ENCODE data around the gene SLC16A10.
"Not testable (repeated sequence)": the region's sequence is repeated elsewhere in the genome, so short reads cannot be mapped to it uniquely, and the experiment has no call there.

Gene SLC16A10

GRCh38 chr6:111134236-111134869 is 47.0 kb downstream of the SLC16A10 start:
- not testable (repeated sequence) for DNase-seq

- not testable (repeated sequence) for DNase-seq
Measured at GRCh38 chr6:111137489-111138093, 50.3 kb downstream of the SLC16A10 start.

GRCh38 chr6:111147440-111147839 is 60.1 kb downstream of the SLC16A10 start:
- DNase-seq = no peak

GRCh38 chr6:111148110-111148509 is 60.8 kb downstream of the SLC16A10 start:
- no peak for DNase-seq

- no peak for DNase-seq
Measured at GRCh38 chr6:111150577-111150976, 63.3 kb downstream of the SLC16A10 start.

- no peak for DNase-seq
Measured at GRCh38 chr6:111154981-111155380, 67.7 kb downstream of the SLC16A10 start.

- DNase-seq = no peak
Measured at GRCh38 chr6:111157412-111157811, 70.1 kb downstream of the SLC16A10 start.

- no peak for DNase-seq
Measured at GRCh38 chr6:111159633-111160032, 72.3 kb downstream of the SLC16A10 start.

- DNase-seq = no peak
Measured at GRCh38 chr6:111161650-111162049, 74.3 kb downstream of the SLC16A10 start.

GRCh38 chr6:111162504-111162903 is 75.2 kb downstream of the SLC16A10 start:
- DNase-seq = no peak

- no peak for DNase-seq
Measured at GRCh38 chr6:111171577-111172400, 84.5 kb downstream of the SLC16A10 start.

GRCh38 chr6:111172563-111172962 is 85.3 kb downstream of the SLC16A10 start:
- no peak for DNase-seq

GRCh38 chr6:111173341-111173740 is 86.0 kb downstream of the SLC16A10 start:
- no peak for DNase-seq

- DNase-seq = no peak
Measured at GRCh38 chr6:111173946-111174345, 86.6 kb downstream of the SLC16A10 start.

- DNase-seq = no peak
Measured at GRCh38 chr6:111175109-111175508, 87.8 kb downstream of the SLC16A10 start.

GRCh38 chr6:111176038-111176759 is 88.9 kb downstream of the SLC16A10 start:
- no peak for DNase-seq

- no peak for DNase-seq
Measured at GRCh38 chr6:111176760-111177099, 89.4 kb downstream of the SLC16A10 start.

- no peak for DNase-seq
Measured at GRCh38 chr6:111177131-111177530, 89.8 kb downstream of the SLC16A10 start.

- no peak for DNase-seq
Measured at GRCh38 chr6:111183702-111184517, 96.6 kb downstream of the SLC16A10 start.

GRCh38 chr6:111184827-111185532 is 97.7 kb downstream of the SLC16A10 start:
- DNase-seq = no peak

- DNase-seq = no peak
Measured at GRCh38 chr6:111185954-111186353, 98.7 kb downstream of the SLC16A10 start.

GRCh38 chr6:111187874-111188273 is 100.6 kb downstream of the SLC16A10 start:
- no peak for DNase-seq
